ENCODE data around the gene ELF5. TPM values are rescaled to one million over a fixed set of nuclear protein-coding genes. Genes with fewer than 3 reads are reported as not detected.

The ELF5 gene
- total and polyA plus RNA-seq, 2 of the 8 experiments (the other 6 are each of a cell fraction or from before 2014, with no cell fraction given), result not detected

DNA sequence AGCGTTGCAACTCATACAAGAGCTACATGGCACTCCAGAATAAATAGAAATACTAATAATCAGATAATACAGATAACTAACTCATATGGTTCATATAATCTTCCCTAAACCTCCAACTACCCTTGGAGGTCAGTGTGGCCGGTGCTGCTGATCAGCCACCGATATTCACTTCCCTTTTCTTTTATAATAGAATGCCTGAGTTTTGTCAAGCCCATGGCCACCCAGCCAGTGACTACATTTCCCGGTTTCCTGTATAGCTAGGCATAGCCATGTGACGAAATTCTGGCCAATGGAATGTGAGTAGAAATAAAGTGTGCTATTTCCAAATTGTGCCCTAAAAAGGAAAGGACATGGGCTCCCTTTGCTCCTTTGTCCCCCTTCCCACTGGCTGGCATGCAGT, 80.8 kb downstream of the ELF5 start (continued):
- TF ChIP-seq TAF7 (optimal IDR thresholded peaks at IDR 0.05; ENCODE audit: borderline replicate concordance, low read depth, low read length) (no peak), SIRT6 (IDR thresholded peaks at IDR 0.05; ENCODE audit: low read length) (no peak), YY1 (IDR thresholded peaks at IDR 0.05; ENCODE audit: low read depth, low read length) (no peak), SAP30 (IDR thresholded peaks at IDR 0.05; ENCODE audit: insufficient read depth, insufficient replicate concordance, low read length) (no peak)

Data from H1 (cell line).